NCI-H526 (cell line): ENCODE data around the gene GIMAP1.

Experiments
- DNase-seq, 2 experiments: peaks; one replicate each; lab custom pipeline; 2025; lab: John Stamatoyannopoulos, UW

The GIMAP1 gene

GRCh38 chr7:150748376-150748775 lies 32.0 kb downstream of the GIMAP1 start:
- no peak for DNase-seq

GRCh38 chr7:150751702-150752101 lies 35.3 kb downstream of the GIMAP1 start:
- DNase-seq: no peak

GRCh38 chr7:150753239-150753638 lies 36.8 kb downstream of the GIMAP1 start:
- no peak for DNase-seq

- DNase-seq: peak in 1 of 2 experiments; percentile 20
Observed at GRCh38 chr7:150753826-150754603, 37.6 kb downstream of the GIMAP1 start.

- no peak for DNase-seq
Observed at GRCh38 chr7:150754951-150755350, 38.5 kb downstream of the GIMAP1 start.

- DNase-seq: no peak
Observed at GRCh38 chr7:150755473-150756099, 39.2 kb downstream of the GIMAP1 start.

- no peak for DNase-seq
Observed at GRCh38 chr7:150756166-150756565, 39.8 kb downstream of the GIMAP1 start.

GRCh38 chr7:150756858-150757257 lies 40.4 kb downstream of the GIMAP1 start:
- peak in 1 of 2 experiments; percentile 48 for DNase-seq

- no peak for DNase-seq
Observed at GRCh38 chr7:150759479-150759878, 43.1 kb downstream of the GIMAP1 start.

- DNase-seq: no peak
Observed at GRCh38 chr7:150766334-150766709, 49.9 kb downstream of the GIMAP1 start.

GRCh38 chr7:150769768-150770167 lies 53.4 kb downstream of the GIMAP1 start:
- no peak for DNase-seq
